Measurements from ENCODE around the gene MAP3K20. TPM values are rescaled to one million over a fixed set of nuclear protein-coding genes. Genes with fewer than 3 reads are reported as not detected.

The MAP3K20 gene
- total RNA-seq, 1 donor from 2014 or later: 18.0 TPM

DNA sequence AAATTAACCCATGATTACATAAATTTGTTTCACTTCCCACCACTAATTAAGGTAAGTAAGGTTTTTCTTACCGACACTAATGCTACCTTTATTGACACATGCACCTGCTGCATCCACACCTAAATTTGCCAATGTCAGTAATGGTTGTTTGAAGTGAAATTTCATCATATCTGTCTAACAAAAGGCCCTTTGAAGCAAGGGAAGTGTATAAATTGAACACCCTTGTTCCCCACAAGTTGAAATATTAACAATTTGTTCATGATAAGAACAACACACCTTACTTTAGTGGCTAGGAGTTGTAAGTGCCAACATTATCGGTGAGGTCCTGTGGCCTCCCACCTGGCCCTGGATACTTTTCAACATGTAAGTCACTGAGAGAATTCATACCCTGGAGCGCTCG is 162.7 kb downstream of the MAP3K20 start:
- no peak overlapping the region for H3K4me3 Mint-ChIP-seq
- H3K36me3 ChIP-seq: no peaks in the 10 kb centered on the region
- H3K36me3 Mint-ChIP-seq: peaks cover 17% of the 10 kb centered on the region
- no peak for DNase-seq (ENCODE audit: low spot score)
- H3K4me2 ChIP-seq: no peak overlapping the region
- H3K9me3 Mint-ChIP-seq: peaks cover 11% of the 10 kb centered on the region
- no peaks in the 10 kb centered on the region for H3K27me3 Mint-ChIP-seq (ENCODE audit: insufficient read depth, low read depth)
- H3K4me3 ChIP-seq: no peak overlapping the region
- H3K9ac ChIP-seq: no peak overlapping the region
- no peaks in the 10 kb centered on the region for H3K27me3 ChIP-seq
- H3K27ac Mint-ChIP-seq: no peak overlapping the region
- peaks cover 18% of the 10 kb centered on the region for H3K4me1 Mint-ChIP-seq
- peaks cover 7% of the 10 kb centered on the region for H3K4me1 ChIP-seq
- H3K27ac ChIP-seq: no peak overlapping the region
- no peaks in the 10 kb centered on the region for H3K79me2 ChIP-seq (ENCODE audit: low read depth)
- no peak overlapping the region for H2AFZ ChIP-seq (replicated peaks)
- H3K9me3 ChIP-seq (ENCODE audit: low read depth): no peaks in the 10 kb centered on the region
- H3F3A ChIP-seq (ENCODE audit: low read depth): peaks cover 4% of the 10 kb centered on the region
- no peaks in the 10 kb centered on the region for H4K20me1 ChIP-seq (ENCODE audit: low read depth)
- no peak for TF ChIP-seq EZH2phosphoT487 (IDR thresholded peaks at IDR 0.05)
- no peak for TF ChIP-seq CTCF (IDR thresholded peaks at IDR 0.05)
- no peak for TF ChIP-seq EZH2 (IDR thresholded peaks at IDR 0.05)

- Histone ChIP-seq H4K20me1 (ENCODE audit: low read depth) (no peaks in the 10 kb centered on the region), H3K9me3 (ENCODE audit: low read depth) (no peaks in the 10 kb centered on the region), H3K4me1 (peaks cover 7% of the 10 kb centered on the region), H3K36me3 (no peaks in the 10 kb centered on the region), H3K9ac (no peak overlapping the region), H3K79me2 (ENCODE audit: low read depth) (no peaks in the 10 kb centered on the region), H3K4me2 (no peak overlapping the region), H3K4me3 (no peak overlapping the region), H3K27ac (no peak overlapping the region), H2AFZ (replicated peaks) (no peak overlapping the region), H3K27me3 (no peaks in the 10 kb centered on the region), H3F3A (ENCODE audit: low read depth) (peaks cover 4% of the 10 kb centered on the region)
- Mint-ChIP-seq H3K27me3 (ENCODE audit: insufficient read depth, low read depth) (no peaks in the 10 kb centered on the region), H3K4me3 (no peak overlapping the region), H3K36me3 (peaks cover 14% of the 10 kb centered on the region), H3K27ac (no peak overlapping the region), H3K4me1 (peaks cover 18% of the 10 kb centered on the region), H3K9me3 (peaks cover 8% of the 10 kb centered on the region)
- DNase-seq (ENCODE audit: low spot score): no peak
- no peak for TF ChIP-seq EZH2phosphoT487 (IDR thresholded peaks at IDR 0.05)
- TF ChIP-seq CTCF (IDR thresholded peaks at IDR 0.05): no peak
- TF ChIP-seq EZH2 (IDR thresholded peaks at IDR 0.05): no peak
Measured at GRCh38 chr2:173238831-173239230, 163.2 kb downstream of the MAP3K20 start.

- Mint-ChIP-seq H3K36me3 (peaks cover 7% of the 10 kb centered on the region), H3K4me3 (no peak overlapping the region), H3K4me1 (peaks cover 15% of the 10 kb centered on the region), H3K27ac (no peak overlapping the region), H3K9me3 (peaks cover 4% of the 10 kb centered on the region), H3K27me3 (ENCODE audit: insufficient read depth, low read depth) (no peaks in the 10 kb centered on the region)
- H3K79me2 ChIP-seq (ENCODE audit: low read depth): no peaks in the 10 kb centered on the region
- no peaks in the 10 kb centered on the region for H3K36me3 ChIP-seq
- TF ChIP-seq CTCF (IDR thresholded peaks at IDR 0.05) (no peak), EZH2 (IDR thresholded peaks at IDR 0.05) (no peak), EZH2phosphoT487 (IDR thresholded peaks at IDR 0.05) (no peak)
- H4K20me1 ChIP-seq (ENCODE audit: low read depth): no peaks in the 10 kb centered on the region
- H3K9me3 ChIP-seq (ENCODE audit: low read depth): no peaks in the 10 kb centered on the region
- no peak for DNase-seq (ENCODE audit: low spot score)
- peaks cover 7% of the 10 kb centered on the region for H3K4me1 ChIP-seq
- no peak overlapping the region for H2AFZ ChIP-seq (replicated peaks)
- H3F3A ChIP-seq (ENCODE audit: low read depth): peaks cover 4% of the 10 kb centered on the region
- H3K4me2 ChIP-seq: no peak overlapping the region
- no peak overlapping the region for H3K9ac ChIP-seq
- H3K27me3 ChIP-seq: no peaks in the 10 kb centered on the region
- H3K4me3 ChIP-seq: no peak overlapping the region
- no peak overlapping the region for H3K27ac ChIP-seq
Measured at GRCh38 chr2:173239644-173240043, 164.0 kb downstream of the MAP3K20 start.

All from neural progenitor cell (in vitro differentiated cells).